H1 (cell line): ENCODE data around the gene GGA2. TPM values are rescaled to one million over a fixed set of nuclear protein-coding genes. Genes with fewer than 3 reads are reported as not detected.

Experiments used
- CBX5 ChIP-seq: fragments of 300-800, 300-1000 bp; sonication (generic); IDR thresholded peaks from 2 replicates; pipeline ENCODE4 v1.7.1; 2016; ENCODE audit warnings: antibody characterized with exemption, low read length, low read depth
- SRF ChIP-seq: IDR thresholded peaks from 2 replicates; pipeline ENCODE4 v1.6.1; 2011; ENCODE audit warnings: mild to moderate bottlenecking, low read depth, low read length, moderate library complexity
- polyA plus RNA-seq, 7 experiments: library from polyadenylated mRNA; depleted of rRNA in 3 of 7; stranded (reverse) in 5 of 7; unstranded in 2 of 7; fragments of >200 nt in 5 of 7; fragments of 200-250 nt in 2 of 7; gene quantifications; 1 replicate in 5 of 7; 2 replicates in 1 of 7; 4 replicates in 1 of 7; pipeline versions ENCODE4 v1.2.1 to v1.2.3, GENCODE V29; 2011 to 2013; ENCODE audit warnings: missing spikeins in 2 of 7, mixed read lengths in 2 of 7
- total RNA-seq: library from RNA; stranded (reverse); fragmentation: NEBNext Ultra II Directional; extraction: Animal tissue kit (Norgen Biotek cat#: 25700); gene quantifications from 2 replicates; pipeline ENCODE4 v1.2.1, GENCODE V29; 2021

GGA2 gene
- total and polyA plus RNA-seq, 2 of the 8 experiments (the other 6 are each of a cell fraction or from before 2014, with no cell fraction given) = 65.8 to 114 TPM

- TF ChIP-seq CBX5 = no peak
- TF ChIP-seq SRF = no peak
Measured at GRCh38 chr16:23524886-23525285, 14.6 kb upstream of the GGA2 start (continued).
